ENCODE measurements around the gene PRR19. TPM values are rescaled to one million over a fixed set of nuclear protein-coding genes. Genes with fewer than 3 reads are reported as not detected.

Gene PRR19
- total RNA-seq, 1 donor from 2014 or later, result 1.3 TPM

GRCh38 chr19:42293540-42293939, 8.4 kb upstream of the PRR19 start:
- H3K4me2 ChIP-seq (ENCODE audit: low read length), result no peak overlapping the region
- TF ChIP-seq EZH2 (IDR thresholded peaks at IDR 0.05; ENCODE audit: insufficient read depth, low read length) (no peak), CTCF (IDR thresholded peaks at IDR 0.05; ENCODE audit: insufficient read depth, low read depth, low read length) (no peak)
- no peak overlapping the region for H3K27ac ChIP-seq (ENCODE audit: low read depth, low read length)
- Mint-ChIP-seq H3K9me3 (ENCODE audit: unreplicated experiment) (no peaks in the 10 kb centered on the region), H3K36me3 (ENCODE audit: low read depth, unreplicated experiment) (peaks cover 4% of the 10 kb centered on the region), H3K4me3 (ENCODE audit: unreplicated experiment) (no peak overlapping the region), H3K27ac (ENCODE audit: unreplicated experiment) (no peak overlapping the region), H3K27me3 (ENCODE audit: low read depth, unreplicated experiment) (no peaks in the 10 kb centered on the region), H3K4me1 (ENCODE audit: low read depth, unreplicated experiment) (no peaks in the 10 kb centered on the region)
- H3K9me3 ChIP-seq (ENCODE audit: insufficient read depth, low read depth, low read length), result no peaks in the 10 kb centered on the region
- FAIRE-seq (no peak), DNase-seq (ENCODE audit: low read depth) (no peak)
- no peaks in the 10 kb centered on the region for H3K27me3 ChIP-seq (ENCODE audit: insufficient read depth, low read length)
- no peak overlapping the region for H3K9ac ChIP-seq (ENCODE audit: low read length)
- peaks cover 17% of the 10 kb centered on the region for H3K36me3 ChIP-seq (ENCODE audit: insufficient read depth, low read length)
- H3K79me2 ChIP-seq (ENCODE audit: insufficient read depth, low read length), result peaks cover 6% of the 10 kb centered on the region
- H3K4me3 ChIP-seq (ENCODE audit: insufficient read depth, low read depth, low read length), result no peak overlapping the region
- H4K20me1 ChIP-seq (ENCODE audit: insufficient read depth, low read length), result peaks cover 60% of the 10 kb centered on the region
- no peak overlapping the region for H2AFZ ChIP-seq (ENCODE audit: low read depth, low read length)
- H3K4me1 ChIP-seq (ENCODE audit: insufficient read depth, low read length), result no peaks in the 10 kb centered on the region

- TF ChIP-seq CTCF (IDR thresholded peaks at IDR 0.05; ENCODE audit: insufficient read depth, low read depth, low read length) (no peak), EZH2 (IDR thresholded peaks at IDR 0.05; ENCODE audit: insufficient read depth, low read length) (no peak)
- no peak overlapping the region for H3K4me2 ChIP-seq (ENCODE audit: low read length)
- no peak overlapping the region for H2AFZ ChIP-seq (ENCODE audit: low read depth, low read length)
- H3K79me2 ChIP-seq (ENCODE audit: insufficient read depth, low read length), result peaks cover 6% of the 10 kb centered on the region
- H3K9ac ChIP-seq (ENCODE audit: low read length), result no peak overlapping the region
- H3K4me3 Mint-ChIP-seq (ENCODE audit: unreplicated experiment), result no peak overlapping the region
- no peaks in the 10 kb centered on the region for H3K9me3 Mint-ChIP-seq (ENCODE audit: unreplicated experiment)
- H3K27me3 ChIP-seq (ENCODE audit: insufficient read depth, low read length), result no peaks in the 10 kb centered on the region
- H3K4me3 ChIP-seq (ENCODE audit: insufficient read depth, low read depth, low read length), result no peak overlapping the region
- H3K36me3 ChIP-seq (ENCODE audit: insufficient read depth, low read length), result peaks cover 14% of the 10 kb centered on the region
- no peak overlapping the region for H3K27ac ChIP-seq (ENCODE audit: low read depth, low read length)
- no peaks in the 10 kb centered on the region for H3K9me3 ChIP-seq (ENCODE audit: insufficient read depth, low read depth, low read length)
- peaks cover 56% of the 10 kb centered on the region for H4K20me1 ChIP-seq (ENCODE audit: insufficient read depth, low read length)
- H3K27ac Mint-ChIP-seq (ENCODE audit: unreplicated experiment), result no peak overlapping the region
- FAIRE-seq, result no peak
- no peaks in the 10 kb centered on the region for H3K4me1 Mint-ChIP-seq (ENCODE audit: low read depth, unreplicated experiment)
- peaks cover 4% of the 10 kb centered on the region for H3K36me3 Mint-ChIP-seq (ENCODE audit: low read depth, unreplicated experiment)
- no peaks in the 10 kb centered on the region for H3K27me3 Mint-ChIP-seq (ENCODE audit: low read depth, unreplicated experiment)
- DNase-seq (ENCODE audit: low read depth), result no peak
- no peaks in the 10 kb centered on the region for H3K4me1 ChIP-seq (ENCODE audit: insufficient read depth, low read length)
These were observed 8.0 kb upstream of the PRR19 start for GRCh38 chr19:42293948-42294347.

- Histone ChIP-seq H3K79me2 (ENCODE audit: insufficient read depth, low read length) (peaks cover 4% of the 10 kb centered on the region), H2AFZ (ENCODE audit: low read depth, low read length) (no peak overlapping the region), H3K27ac (ENCODE audit: low read depth, low read length) (no peak overlapping the region), H3K4me1 (ENCODE audit: insufficient read depth, low read length) (no peaks in the 10 kb centered on the region), H3K4me2 (ENCODE audit: low read length) (no peak overlapping the region), H3K27me3 (ENCODE audit: insufficient read depth, low read length) (no peaks in the 10 kb centered on the region), H3K9me3 (ENCODE audit: insufficient read depth, low read depth, low read length) (no peaks in the 10 kb centered on the region), H3K4me3 (ENCODE audit: insufficient read depth, low read depth, low read length) (no peak overlapping the region), H3K9ac (ENCODE audit: low read length) (no peak overlapping the region), H4K20me1 (ENCODE audit: insufficient read depth, low read length) (peaks cover 50% of the 10 kb centered on the region), H3K36me3 (ENCODE audit: insufficient read depth, low read length) (peaks cover 13% of the 10 kb centered on the region)
- no peak for FAIRE-seq
- Mint-ChIP-seq H3K4me1 (ENCODE audit: low read depth, unreplicated experiment) (no peaks in the 10 kb centered on the region), H3K27me3 (ENCODE audit: low read depth, unreplicated experiment) (no peaks in the 10 kb centered on the region), H3K27ac (ENCODE audit: unreplicated experiment) (no peak overlapping the region), H3K36me3 (ENCODE audit: low read depth, unreplicated experiment) (peaks cover 4% of the 10 kb centered on the region), H3K4me3 (ENCODE audit: unreplicated experiment) (no peak overlapping the region), H3K9me3 (ENCODE audit: unreplicated experiment) (no peaks in the 10 kb centered on the region)
- no peak for DNase-seq (ENCODE audit: low read depth)
- no peak for TF ChIP-seq EZH2 (IDR thresholded peaks at IDR 0.05; ENCODE audit: insufficient read depth, low read length)
- no peak for TF ChIP-seq CTCF (IDR thresholded peaks at IDR 0.05; ENCODE audit: insufficient read depth, low read depth, low read length)
These were observed 7.3 kb upstream of the PRR19 start for GRCh38 chr19:42294471-42295137.
